ENCODE results near the gene GET4.

GET4 gene

DNA sequence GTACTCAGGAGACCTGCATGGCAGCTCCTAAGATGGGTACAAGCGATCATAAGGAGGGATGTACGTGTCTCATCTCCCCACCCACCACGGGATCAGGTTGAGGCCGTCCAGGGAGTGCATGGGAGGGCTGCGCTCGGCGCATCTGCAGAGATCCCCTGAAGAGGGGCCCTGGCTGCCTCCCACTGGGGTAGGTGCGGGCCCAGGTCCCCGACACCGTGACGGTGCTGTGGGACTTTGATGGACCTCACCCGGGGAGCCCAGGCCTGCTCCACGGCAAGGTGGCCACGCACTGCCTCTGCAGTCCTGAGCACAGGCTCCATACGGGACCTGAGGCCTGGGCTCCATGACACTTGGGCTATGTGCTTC lies 12.7 kb downstream of the GET4 start:
- Histone ChIP-seq H3K4me1 (ENCODE audit: insufficient read depth, low read length, severe bottlenecking) (no peaks in the 10 kb centered on the region), H3K79me2 (ENCODE audit: insufficient read depth, low read length) (no peaks in the 10 kb centered on the region; the same call in 1 of the 2 replicates), H3K9me3 (ENCODE audit: low read length) (no peaks in the 10 kb centered on the region), H3K27ac (ENCODE audit: low read depth, low read length, poor library complexity, severe bottlenecking) (no peak overlapping the region), H2AFZ (ENCODE audit: low read length) (no peak overlapping the region), H3K27me3 (ENCODE audit: insufficient read depth, low read length) (no peaks in the 10 kb centered on the region), H3K4me2 (ENCODE audit: low read length) (no peak overlapping the region), H4K20me1 (ENCODE audit: insufficient read depth, low read length) (no peaks in the 10 kb centered on the region), H3K9me2 (ENCODE audit: low read depth, low read length) (no peaks in the 10 kb centered on the region), H3K9ac (ENCODE audit: low read length) (no peak overlapping the region), H3F3A (ENCODE audit: insufficient read depth, low read length) (no peaks in the 10 kb centered on the region), H3K4me3 (ENCODE audit: low read depth, low read length, poor library complexity, severe bottlenecking) (no peak overlapping the region), H3K36me3 (ENCODE audit: insufficient read depth, low read length) (peaks cover 49% of the 10 kb centered on the region)
- TF ChIP-seq EZH2 (IDR thresholded peaks at IDR 0.05; ENCODE audit: borderline replicate concordance, low read length) (no peak), CTCF (IDR thresholded peaks at IDR 0.05; ENCODE audit: low read length) (no peak)

DNA sequence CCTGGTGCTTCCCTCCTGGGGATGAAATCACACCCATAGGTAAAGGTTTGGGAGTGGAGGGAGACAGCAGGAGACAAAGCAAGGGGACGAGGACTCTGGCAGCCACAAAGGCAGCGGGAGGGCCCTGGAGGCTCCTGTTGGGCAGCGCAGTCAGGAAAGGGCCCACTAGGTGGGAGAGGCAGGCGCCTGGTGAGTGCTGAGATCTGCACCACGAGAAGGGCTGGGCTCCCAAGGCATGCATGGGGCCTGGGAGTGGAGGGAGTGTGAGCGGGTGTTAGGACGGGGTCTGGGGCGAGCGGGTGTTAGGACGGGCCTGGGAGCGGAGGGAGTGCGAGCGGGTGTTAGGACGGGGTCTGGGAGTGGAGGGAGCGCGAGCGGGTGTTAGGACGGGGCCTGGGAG lies 13.0 kb downstream of the GET4 start:
- no peaks in the 10 kb centered on the region for H3K9me2 ChIP-seq (ENCODE audit: low read depth, low read length)
- H4K20me1 ChIP-seq (ENCODE audit: insufficient read depth, low read length), result no peaks in the 10 kb centered on the region
- no peaks in the 10 kb centered on the region for H3K27me3 ChIP-seq (ENCODE audit: insufficient read depth, low read length)
- H3K9me3 ChIP-seq (ENCODE audit: low read length), result no peaks in the 10 kb centered on the region
- H3K9ac ChIP-seq (ENCODE audit: low read length), result no peak overlapping the region
- H3K27ac ChIP-seq (ENCODE audit: low read depth, low read length, poor library complexity, severe bottlenecking), result no peak overlapping the region
- no peak overlapping the region for H2AFZ ChIP-seq (ENCODE audit: low read length)
- H3K4me2 ChIP-seq (ENCODE audit: low read length), result no peak overlapping the region
- no peaks in the 10 kb centered on the region; the same call in 1 of the 2 replicates for H3K79me2 ChIP-seq (ENCODE audit: insufficient read depth, low read length)
- H3F3A ChIP-seq (ENCODE audit: insufficient read depth, low read length), result no peaks in the 10 kb centered on the region
- no peak for TF ChIP-seq EZH2 (IDR thresholded peaks at IDR 0.05; ENCODE audit: borderline replicate concordance, low read length)
- TF ChIP-seq CTCF (IDR thresholded peaks at IDR 0.05; ENCODE audit: low read length), result no peak
- no peaks in the 10 kb centered on the region for H3K4me1 ChIP-seq (ENCODE audit: insufficient read depth, low read length, severe bottlenecking)
- peaks cover 51% of the 10 kb centered on the region for H3K36me3 ChIP-seq (ENCODE audit: insufficient read depth, low read length)
- no peak overlapping the region for H3K4me3 ChIP-seq (ENCODE audit: low read depth, low read length, poor library complexity, severe bottlenecking)

DNA sequence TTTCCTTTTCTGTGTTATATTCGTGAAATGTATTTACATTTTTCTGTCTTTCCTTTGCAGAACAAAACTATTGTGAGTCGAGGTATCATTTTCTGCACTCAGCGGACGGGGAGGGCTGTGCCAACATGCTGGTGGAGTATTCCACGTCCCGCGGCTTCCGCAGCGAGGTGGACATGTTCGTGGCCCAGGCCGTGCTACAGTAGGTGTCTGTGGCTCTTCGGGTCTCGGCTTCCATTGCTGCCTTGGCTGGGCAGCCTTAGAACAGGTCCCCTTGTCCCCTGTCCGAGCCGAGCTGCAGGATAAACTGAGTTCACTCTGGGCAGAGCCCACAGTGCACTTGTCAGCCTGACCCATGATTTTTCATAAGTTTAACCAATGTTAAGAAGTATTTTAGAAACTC lies 14.5 kb downstream of the GET4 start:
- no peaks in the 10 kb centered on the region for H3K4me1 ChIP-seq (ENCODE audit: insufficient read depth, low read length, severe bottlenecking)
- H3K27me3 ChIP-seq (ENCODE audit: insufficient read depth, low read length), result no peaks in the 10 kb centered on the region
- no peaks in the 10 kb centered on the region for H3K9me2 ChIP-seq (ENCODE audit: low read depth, low read length)
- no peak overlapping the region for H2AFZ ChIP-seq (ENCODE audit: low read length)
- no peaks in the 10 kb centered on the region for H3K9me3 ChIP-seq (ENCODE audit: low read length)
- no peak overlapping the region for H3K4me2 ChIP-seq (ENCODE audit: low read length)
- no peak overlapping the region for H3K4me3 ChIP-seq (ENCODE audit: low read depth, low read length, poor library complexity, severe bottlenecking)
- H3K36me3 ChIP-seq (ENCODE audit: insufficient read depth, low read length), result peaks cover 65% of the 10 kb centered on the region
- no peak overlapping the region for H3K9ac ChIP-seq (ENCODE audit: low read length)
- H3K27ac ChIP-seq (ENCODE audit: low read depth, low read length, poor library complexity, severe bottlenecking), result no peak overlapping the region
- H4K20me1 ChIP-seq (ENCODE audit: insufficient read depth, low read length), result no peaks in the 10 kb centered on the region
- H3K79me2 ChIP-seq (ENCODE audit: insufficient read depth, low read length), result no peaks in the 10 kb centered on the region
- no peak for TF ChIP-seq EZH2 (IDR thresholded peaks at IDR 0.05; ENCODE audit: borderline replicate concordance, low read length)
- no peak for TF ChIP-seq CTCF (IDR thresholded peaks at IDR 0.05; ENCODE audit: low read length)
- H3F3A ChIP-seq (ENCODE audit: insufficient read depth, low read length), result no peaks in the 10 kb centered on the region

All from OCI-LY1 (cell line).